Stimulated activated CD8-positive, alpha-beta memory T cell treated with anti-CD3 and anti-CD28 coated beads, Interleukin-12 subunit alpha, Interleukin-12 subunit beta, amount 100 ng/mL, for 24 hours (primary cell): ENCODE data around the gene GFOD1.
"Not testable (repeated sequence)": the region's sequence is repeated elsewhere in the genome, so short reads cannot be mapped to it uniquely, and the experiment has no call there.

Experiments
- DNase-seq: peaks from one replicate; pipeline ENCODE4 v3.0.0-alpha.2; 2020; ENCODE audit errors: extremely low read depth

The GFOD1 gene

GRCh38 chr6:13511913-13512717 lies 24.7 kb upstream of the GFOD1 start:
- no peak for DNase-seq

DNA sequence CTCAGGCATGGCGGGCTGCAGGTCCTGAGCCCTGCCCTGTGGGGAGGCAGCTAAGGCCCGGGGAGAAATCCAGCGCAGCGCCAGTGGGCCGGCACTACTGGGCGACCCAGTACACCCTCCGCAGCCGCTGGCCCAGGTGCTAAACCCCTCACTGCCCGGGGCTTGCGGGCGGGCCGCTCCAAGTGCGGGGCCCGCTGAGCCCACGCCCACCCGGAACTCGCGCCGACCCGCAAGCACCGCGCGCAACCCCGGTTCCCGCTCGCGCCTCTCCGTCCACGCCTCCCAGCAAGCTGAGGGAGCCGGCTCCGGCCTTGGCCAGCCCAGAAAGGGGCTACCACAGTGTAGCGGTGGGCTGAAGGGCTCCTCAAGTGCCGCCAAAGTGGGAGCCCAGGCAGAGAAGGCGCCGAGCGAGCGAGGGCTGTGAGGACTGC lies 23.8 kb upstream of the GFOD1 start:
- not testable (repeated sequence) for DNase-seq

DNA sequence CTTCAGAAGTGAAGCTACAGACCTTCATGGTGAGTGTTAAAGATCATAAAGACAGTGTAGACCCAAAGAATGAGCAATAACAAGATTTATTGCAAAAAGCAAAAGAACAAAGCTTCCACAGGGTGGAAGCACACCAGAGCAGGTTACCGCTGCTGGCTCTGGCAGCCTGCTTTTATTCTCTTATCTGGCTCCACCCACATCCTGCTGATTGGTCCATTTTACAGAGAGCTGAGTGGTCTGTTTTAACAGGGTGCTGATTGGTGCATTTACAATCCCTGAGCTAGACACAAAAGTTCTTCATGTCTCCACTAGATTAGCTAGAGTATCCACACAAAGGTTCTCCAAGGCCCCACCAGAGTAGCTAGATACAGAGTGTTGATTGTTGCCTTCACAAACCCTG lies 23.0 kb upstream of the GFOD1 start:
- DNase-seq: not testable (repeated sequence)

DNA sequence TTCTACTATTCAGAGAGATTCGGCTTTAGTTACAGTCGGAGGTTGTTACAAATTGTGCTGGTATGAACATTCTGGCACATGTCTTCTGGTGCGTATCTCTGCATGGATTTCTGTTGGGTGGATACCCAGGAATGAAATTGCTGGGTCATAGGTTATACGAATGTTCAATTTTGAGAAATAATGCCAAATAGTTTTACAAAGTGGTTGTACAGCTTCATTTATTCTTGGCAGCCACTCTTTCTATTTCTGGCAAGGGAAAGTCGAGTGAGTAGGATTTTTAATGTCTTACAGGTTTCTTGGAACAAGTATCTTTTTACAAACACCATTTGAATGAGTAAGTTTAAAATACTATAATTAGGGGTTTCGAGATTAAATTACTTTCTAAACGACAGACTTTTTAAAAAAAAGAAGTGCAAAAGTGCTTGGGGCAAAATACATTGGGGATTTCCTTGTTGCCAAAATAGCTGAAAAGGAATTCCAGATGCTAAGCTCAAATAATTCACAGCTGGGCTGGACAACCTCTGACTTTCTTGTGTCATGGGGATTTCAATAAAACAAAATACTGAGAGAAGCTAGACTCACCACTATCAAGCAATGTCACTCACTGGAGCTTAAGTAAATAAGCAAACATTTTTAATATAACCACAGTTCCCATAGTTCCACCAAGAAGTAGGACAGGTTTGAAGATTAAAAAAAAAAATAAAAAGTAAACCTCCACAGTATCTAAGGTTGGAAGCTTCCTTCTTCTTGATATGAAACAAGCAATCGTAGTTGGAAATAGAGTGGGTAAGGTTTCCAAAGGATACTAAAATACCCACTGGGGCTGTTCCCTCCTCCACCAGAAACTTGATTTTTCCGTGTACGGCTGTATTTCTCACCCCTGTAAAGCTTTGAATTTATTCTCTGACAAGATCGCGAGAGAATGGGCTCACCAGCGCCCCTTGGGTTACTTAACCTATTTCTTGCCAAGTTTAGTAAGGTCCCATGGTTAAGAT lies 21.6 kb upstream of the GFOD1 start:
- DNase-seq: no peak

GRCh38 chr6:13507306-13507860 lies 20.0 kb upstream of the GFOD1 start:
- no peak for DNase-seq

GRCh38 chr6:13505345-13505734 lies 17.9 kb upstream of the GFOD1 start:
- DNase-seq: no peak

DNA sequence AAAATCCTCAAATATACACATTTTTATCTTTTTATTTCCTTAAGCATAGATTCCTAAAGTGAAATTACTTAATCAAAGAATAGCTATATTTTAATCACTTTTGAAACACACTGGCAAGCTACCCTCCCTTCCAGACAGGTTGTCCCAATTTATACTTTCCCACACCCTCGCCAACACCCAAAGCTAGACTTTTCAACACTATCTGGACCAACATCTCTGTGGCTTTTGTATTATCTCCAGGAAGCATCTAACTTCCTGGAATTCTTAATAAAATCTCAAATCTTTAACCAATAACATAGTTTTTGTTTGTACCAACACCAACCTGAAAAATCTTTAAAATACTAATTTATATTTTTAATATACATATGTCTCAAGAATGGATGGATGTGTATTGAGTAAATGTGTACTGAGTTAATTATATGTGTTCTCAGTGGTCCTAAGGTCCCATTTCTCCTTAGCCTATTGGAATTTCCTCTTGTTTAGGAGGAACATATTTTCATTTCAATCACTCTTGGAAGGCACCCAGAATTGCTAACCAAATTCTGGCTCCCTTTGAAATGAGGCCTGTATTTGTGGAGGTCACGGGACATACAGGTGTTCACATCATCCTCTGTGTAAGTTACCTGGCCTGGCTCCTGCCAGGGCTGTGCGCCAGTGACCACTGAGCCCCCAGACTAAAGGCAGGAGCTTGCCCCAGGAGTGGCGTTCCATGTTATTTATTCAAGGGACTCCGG lies 17.4 kb upstream of the GFOD1 start:
- no peak for DNase-seq

GRCh38 chr6:13500915-13501314 lies 13.5 kb upstream of the GFOD1 start:
- no peak for DNase-seq

- no peak for DNase-seq
These were observed 12.9 kb upstream of the GFOD1 start for GRCh38 chr6:13500264-13500663.

GRCh38 chr6:13496513-13497190 lies 9.3 kb upstream of the GFOD1 start:
- no peak for DNase-seq

DNA sequence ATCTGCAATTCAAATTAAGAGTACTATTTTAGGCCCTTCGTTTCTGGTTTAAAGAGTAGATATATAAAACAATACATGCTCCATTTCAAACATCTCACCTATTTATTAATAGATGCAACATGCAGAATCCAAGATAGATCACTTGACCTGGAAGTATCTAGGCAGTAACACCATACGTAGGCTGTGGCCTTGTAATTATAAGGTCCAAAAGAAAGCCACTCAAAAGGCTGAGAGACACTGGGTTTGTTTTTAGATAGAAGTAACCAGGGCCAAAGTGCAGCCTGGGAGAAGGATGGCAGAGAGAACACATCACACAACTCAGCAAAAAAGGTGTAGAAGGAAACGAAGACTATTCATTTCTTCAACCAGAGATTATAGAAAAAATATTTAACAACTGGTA lies 8.4 kb upstream of the GFOD1 start:
- DNase-seq: no peak

DNA sequence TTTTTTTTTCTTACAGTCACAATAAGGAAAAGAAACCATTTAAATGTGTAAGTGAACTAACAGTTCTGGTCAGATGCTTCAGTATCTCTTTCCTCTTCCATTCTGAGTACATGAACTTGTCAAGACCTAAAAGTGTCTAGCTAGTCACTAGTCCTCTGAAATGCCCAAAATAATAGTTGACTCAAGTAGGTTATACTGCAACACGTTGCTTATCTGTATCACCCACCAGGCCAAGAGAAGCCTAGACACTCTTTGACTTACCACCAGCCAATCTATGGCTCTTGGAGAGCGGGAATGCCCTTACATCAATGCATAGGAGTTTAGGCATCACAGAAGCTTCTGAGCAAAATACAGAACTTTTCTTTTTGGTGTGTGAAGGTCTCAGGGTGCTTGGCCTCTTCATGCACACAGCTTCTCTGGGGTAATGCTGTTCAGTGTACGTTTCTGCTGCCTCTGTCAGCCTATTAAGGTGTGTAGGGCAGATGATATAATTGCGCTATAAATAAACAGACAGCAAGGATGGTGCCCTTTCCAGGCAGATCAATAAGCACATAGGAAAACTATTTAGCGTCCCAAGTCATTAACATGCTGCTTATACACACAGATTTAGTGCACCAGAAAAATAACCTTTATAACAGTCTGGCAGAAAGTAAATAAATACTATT lies 7.8 kb upstream of the GFOD1 start:
- DNase-seq: no peak

DNA sequence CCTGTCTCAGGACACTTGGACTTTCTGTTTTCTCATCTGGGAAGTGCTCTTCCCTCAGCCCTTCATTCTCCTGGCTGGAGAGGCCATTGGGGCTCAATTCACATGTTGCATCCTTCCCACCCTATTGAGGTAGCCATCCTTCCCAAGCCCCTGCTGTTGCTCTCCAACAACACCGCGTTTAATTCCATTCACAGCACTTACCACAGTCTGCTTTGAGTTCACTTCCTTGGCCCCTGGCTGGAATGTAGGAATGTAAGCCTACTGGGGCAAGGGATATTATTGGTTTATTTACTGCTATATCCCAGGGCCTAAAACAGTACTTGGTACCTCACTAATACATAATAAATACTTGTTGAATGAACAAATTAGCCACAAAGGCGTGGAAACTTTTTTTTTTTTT lies 6.7 kb upstream of the GFOD1 start:
- DNase-seq: no peak

- DNase-seq: no peak
These were observed 5.7 kb upstream of the GFOD1 start for GRCh38 chr6:13493147-13493546.

DNA sequence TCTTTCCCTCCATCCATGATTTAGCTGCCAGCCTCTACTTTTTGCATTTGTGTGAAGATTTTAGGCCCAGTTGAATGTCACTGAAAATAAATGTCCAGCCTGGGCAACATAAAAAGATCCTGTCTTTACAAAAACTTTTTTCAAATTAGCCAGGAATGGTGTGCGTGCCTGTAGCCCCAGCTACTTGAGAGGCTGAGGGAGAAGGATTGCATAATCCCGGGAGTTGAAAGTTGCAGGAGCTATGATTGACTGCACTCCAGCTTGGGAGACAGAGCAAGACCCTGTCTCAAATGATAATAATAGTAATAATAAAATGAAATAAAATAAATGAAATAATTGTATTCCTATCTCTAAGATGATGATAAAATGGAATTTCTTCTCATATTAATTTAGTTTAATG lies 5.0 kb upstream of the GFOD1 start:
- DNase-seq: no peak

DNA sequence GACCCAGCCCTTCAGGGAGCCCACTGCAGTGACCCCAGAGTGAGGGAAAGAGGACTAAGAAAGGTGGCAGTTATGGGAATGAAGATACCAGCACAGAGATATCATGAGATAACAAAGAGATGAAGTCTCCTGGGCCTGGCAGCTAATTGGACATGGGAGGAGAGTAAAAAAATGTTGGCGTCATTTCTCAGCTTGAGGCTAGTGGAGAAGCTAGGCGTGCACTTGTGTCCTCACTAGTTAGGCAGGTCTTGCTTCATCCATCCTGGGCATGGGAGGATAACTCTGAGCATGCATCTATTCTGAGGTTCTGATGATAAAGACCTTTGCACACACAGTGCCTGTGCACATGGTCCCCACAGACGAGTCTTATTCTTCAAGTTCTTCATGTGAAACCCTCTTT lies 4.1 kb upstream of the GFOD1 start:
- no peak for DNase-seq

GRCh38 chr6:13490402-13490801 lies 3.0 kb upstream of the GFOD1 start:
- no peak for DNase-seq

DNA sequence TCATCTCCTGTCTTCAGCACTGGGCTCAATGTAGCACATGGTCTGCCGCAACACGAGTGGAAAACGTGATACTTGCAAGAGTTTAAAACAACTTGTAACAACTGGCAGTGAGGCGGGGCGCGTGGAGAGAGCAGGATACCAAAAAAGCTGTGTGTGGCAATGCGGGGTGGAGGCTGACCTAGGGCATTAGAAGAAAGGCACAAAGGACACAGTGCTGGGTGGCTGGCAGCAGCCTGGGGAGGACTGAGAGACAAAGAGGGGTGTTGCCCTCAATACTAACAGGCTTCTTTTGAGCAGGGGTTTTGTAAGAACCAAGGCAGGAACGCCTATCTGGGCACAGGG lies 1.5 kb upstream of the GFOD1 start:
- no peak for DNase-seq

DNA sequence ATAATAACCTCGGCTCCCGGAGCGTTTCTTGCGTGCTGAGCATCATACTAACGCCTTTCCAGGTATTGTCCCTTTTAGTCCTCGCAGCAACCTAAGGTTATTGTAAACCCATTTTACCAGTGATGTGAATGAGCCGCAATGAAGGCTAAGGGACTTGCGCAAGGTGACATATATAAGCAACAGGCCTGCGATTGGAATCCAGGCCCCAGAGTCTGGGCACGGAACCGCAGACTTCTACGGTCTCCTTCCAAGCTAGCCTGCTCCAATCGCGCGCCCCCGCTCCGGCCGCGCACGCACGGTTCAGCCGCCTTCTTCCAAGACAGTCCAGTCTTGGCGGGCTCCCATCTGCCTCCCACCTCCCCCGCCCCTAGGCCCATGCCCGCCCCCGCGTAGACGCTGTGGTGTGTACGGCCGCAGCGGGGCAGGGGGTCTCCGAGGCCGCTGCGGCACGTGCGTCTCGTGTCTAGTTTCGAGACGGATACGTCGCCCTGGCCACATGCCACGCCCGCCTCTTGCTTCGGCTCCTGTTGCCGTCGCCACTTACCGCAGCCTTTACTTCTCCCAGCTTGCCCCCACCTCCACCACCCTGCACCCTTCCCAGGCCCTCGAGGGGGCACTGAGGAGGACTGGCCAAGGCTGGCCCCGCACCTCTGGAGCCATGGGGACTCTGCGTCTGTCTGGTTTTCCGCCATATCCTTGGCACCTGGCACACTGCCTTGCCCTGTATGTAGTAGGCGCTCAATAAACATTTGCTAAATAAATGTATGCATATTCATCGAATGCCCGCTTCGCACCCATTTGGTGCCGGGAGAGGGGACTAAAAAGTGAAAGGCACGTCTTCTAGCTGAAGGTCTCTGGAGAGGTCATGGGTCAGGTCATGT lies 855 bp upstream of the GFOD1 start:
- no peak for DNase-seq

DNA sequence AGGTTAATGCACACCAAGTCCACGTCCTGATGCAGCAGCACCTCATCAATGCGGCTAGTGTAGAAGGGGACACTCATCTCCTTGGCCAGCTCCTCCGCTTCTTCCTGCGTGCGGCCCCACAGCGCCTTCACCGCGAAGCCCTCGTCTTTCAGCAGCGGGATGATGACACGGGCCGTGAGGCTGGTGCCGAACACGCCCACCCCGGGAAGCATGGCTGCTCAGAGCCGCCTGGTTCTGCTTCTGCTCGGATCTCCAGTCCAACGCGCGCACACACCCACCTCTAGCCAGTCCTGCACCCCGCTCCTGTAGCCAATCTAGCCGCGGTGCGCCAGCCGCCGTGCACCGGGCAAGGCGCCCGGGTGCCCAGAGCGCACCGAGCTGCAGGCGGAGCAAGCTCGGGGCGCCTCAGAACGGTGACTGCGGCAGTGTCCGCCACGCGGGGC lies 700 bp downstream of the GFOD1 start:
- DNase-seq: no peak
